Hematopoietic multipotent progenitor cell treated with erythropoietin and hydrocortisone succinate and interleukin-3 and kit ligand, for 8 days (in vitro differentiated cells): Measurements from ENCODE around the gene SAT2.
"Not testable (repeated sequence)": the region's sequence is repeated elsewhere in the genome, so short reads cannot be mapped to it uniquely, and the experiment has no call there.

Experiments
- DNase-seq: peaks from one replicate; pipeline ENCODE4 v3.0.0-alpha.2; 2015

SAT2 gene

DNA sequence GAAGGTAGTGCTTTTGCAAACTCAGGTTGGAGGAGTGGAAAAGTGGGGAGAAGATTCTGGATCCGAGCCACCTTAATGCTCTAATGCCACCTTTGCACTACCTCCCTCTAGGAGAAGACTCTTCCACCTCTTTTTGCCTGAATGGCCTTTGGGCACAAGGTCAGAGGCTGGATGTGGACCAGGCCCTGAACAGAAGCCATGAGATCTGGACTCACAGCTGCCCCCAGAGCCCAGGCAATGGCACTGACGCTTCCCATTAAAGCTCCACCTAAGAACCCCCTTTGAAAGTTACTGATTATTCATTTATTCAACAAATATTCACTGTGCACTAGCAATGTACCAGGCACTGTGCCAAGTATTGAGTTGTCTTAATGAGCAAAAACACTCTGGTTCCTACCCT, 5.5 kb upstream of the SAT2 start:
- DNase-seq, result peak; percentile 16

DNA sequence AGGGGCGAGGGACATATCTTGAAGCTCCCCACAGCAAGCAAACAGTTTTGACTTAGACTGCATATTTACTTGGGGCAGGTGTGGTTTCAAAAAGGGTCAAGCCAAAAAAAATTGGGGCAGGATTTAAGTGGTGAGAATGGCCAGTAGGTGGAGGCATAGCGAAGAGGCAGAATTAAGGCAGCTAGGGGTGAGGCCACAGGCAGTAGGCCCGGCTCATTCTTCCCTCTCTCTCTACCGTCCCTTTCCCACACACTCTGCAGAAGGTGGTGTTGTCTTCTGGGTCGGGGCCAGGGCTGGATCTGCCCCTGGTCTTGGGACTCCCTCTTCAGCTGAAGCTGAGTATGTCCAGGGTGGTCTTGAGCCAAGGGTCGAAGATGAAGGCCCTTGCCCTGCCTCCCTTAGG, 4.9 kb upstream of the SAT2 start:
- peak; percentile 83 for DNase-seq

DNA sequence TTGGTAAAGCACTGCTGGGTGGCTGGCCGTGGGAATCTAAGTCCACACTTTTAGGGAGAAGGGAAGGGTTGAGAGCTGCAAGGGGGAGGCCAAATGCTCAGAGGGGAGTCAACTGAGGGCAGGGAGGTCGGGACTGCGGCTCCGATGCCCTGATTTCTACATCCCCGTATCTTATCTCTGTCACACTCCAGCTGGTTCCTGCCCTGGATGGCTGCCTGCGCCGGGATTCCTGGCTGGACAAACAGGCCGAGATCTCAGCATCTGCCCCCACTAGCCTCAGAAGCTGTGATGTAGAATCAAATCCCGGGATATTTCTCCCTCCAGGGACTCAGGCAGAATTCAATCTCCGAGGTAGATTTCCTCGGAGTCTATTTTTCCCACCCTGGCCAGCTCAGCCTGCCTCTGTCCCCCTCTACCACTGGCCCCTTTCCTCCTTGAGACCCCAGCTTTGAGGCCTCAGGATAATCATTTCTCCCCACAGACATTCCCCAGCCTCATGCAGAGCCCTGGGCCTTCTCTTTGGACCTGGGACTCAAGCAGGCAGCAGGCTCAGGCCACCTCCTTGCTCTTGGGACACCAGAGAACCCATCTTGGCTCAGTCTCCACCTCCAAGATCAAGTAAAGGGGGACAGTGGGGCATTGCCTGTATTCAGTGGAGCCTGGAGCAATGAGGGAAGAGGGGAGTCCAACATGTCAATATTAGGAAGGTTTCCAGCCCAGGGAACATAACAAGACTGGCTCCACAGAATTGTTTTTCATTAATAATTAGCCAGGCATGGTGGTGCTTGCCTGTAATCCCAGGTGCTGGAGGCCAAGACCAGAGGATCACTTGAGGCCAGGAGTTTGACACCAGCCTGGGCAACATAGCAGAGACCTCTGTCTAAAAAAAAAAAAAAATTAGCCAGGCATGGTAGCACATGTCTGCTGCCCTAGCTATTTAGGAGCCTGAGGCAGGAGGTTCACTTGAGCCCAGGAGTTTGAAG, 4.1 kb upstream of the SAT2 start:
- DNase-seq, result no peak

DNA sequence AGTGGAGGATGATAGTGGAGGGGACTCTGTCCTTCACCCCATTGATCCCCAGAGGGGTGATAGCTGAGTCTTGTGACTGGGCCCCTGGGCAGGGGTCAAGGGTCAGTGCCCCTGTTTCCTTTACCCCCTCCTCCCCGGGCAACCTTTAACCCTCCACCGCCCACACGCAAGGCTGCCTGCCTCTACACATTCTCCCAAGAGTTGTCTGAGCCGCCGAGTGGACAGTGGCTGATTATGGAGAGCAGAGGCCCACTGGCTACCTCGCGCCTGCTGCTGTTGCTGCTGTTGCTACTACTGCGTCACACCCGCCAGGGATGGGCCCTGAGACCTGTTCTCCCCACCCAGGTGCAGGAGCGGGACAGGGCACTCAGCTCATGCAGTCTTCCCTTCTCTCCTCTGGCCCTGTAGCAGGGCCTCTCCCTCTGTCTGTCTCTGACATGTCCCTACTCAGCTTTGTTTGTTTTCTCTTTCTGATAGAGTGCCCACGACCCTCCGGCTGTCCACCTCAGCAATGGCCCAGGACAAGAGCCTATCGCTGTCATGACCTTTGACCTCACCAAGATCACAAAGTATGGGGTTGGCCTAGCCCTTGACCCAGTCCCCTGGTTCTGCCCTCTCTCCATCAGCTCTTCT, 2.4 kb upstream of the SAT2 start, which contains the start of gene SHBG:
Gene SHBG, plus strand, starts transcription at position 197 of the 633 bp plus-strand sequence. Its CDS starts 38 bp downstream, at position 235.
- DNase-seq, result no peak

DNA sequence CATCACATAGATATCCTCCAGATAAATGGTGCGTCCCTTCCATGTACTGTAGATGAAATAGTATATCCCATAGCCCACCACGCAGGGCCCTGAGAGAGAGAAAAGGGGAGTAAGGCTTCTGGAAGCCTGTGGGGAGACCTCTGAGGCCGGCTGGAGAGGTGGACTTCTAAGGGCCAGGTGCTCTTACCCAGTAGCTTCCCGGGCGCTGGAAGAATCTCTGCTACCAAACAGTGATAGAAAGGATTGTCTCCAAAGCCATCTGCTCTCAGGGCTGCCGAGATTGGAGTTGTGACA, 718 bp downstream of the SAT2 start:
- DNase-seq, result peak; percentile 65

DNA sequence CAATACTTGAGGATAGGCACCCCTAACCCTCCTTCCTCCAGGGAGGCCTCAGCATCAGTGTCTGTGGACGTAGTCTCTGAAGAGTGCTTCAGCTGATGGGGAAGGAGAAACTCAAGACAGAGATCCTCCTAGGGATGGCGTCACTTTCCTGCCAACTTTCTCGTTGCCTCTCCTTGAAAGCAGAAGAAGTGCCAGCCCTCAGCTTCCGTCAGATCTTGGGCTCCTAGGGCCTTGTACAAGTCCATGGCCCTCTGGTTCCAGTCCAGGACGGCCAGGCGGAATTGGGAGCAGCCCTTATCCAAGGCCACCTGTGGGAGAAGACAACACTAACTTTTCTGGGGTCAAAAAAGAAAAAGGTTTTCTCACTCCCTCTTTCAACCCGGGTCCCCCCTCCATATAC, 1.3 kb downstream of the SAT2 start:
- no peak for DNase-seq

DNA sequence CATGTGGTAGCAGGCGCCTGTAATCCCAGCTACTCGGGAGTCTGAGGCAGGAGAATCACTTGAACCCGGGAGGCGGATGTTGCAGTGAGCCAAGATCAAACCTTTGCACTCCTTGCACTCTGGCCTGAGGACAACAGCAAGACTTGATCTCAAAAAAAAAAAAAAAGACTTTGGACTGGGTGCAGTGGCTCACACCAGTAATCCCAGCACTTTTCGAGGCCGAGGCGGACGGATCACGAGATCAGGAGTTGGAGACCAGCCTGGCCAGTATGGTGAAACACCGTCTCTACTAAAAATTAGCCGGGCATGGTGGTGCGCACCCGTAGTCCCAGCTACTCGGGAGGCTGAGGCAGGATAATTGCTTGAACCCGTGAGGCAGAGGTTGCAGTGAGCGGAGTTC, 1.9 kb downstream of the SAT2 start:
- not testable (repeated sequence) for DNase-seq

DNA sequence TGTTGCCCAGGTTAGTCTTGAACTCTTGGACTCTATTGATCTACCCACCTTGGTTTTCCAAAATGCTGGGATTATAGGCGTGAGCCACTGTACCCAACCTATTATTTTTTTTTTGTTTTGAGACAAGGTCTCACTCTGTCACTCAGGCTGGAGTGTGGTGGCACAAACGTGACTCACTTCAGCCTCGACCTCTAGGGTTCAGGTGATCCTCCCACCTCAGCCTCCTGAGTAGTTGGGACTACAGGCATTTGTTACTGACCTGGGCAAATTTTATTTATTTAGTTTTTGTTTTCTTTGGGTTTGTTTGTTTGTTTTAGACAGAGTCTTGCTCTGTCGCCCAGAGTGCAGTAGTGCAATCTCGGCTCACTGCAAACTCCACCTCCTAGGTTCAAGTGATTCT, 4.0 kb downstream of the SAT2 start:
- no peak for DNase-seq

DNA sequence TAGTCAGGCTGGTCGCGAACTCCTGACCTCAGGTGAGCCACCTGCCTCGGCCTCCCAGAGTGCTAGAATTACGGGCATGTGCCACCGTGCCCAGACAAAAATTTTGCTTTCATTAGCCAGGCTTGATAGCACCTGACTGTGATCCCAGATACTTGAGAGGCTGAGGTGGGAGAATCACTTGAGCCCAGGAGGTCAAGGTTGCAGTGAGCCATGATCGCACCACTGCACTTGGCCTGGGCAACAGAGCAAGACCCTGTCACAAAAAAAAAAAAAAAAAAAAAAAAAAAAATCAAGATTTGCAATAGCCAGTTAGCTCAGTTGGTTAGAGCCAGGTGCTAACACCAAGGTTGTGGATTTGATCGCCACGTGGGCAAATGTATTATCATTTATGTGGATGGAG, 6.8 kb downstream of the SAT2 start:
- DNase-seq, result no peak

DNA sequence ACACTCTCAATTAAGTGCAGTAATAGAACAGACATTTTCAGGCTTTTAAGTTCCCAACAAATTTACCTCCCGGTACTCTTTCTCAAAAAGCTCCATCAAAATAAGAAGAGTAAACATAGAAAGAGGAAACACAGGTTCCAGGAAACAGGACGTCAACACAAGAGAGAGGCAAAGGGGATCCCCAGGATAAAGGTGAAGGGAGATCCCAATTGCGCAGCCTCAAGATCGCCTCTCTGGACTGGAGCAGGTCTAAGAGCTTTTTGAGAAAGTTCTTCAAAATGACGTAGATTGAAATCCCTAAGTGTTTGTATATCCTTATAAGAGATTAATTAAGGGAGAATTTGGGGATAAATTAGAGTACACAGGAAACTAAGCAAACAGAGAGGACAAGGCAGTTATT, 9.0 kb downstream of the SAT2 start:
- no peak for DNase-seq

DNA sequence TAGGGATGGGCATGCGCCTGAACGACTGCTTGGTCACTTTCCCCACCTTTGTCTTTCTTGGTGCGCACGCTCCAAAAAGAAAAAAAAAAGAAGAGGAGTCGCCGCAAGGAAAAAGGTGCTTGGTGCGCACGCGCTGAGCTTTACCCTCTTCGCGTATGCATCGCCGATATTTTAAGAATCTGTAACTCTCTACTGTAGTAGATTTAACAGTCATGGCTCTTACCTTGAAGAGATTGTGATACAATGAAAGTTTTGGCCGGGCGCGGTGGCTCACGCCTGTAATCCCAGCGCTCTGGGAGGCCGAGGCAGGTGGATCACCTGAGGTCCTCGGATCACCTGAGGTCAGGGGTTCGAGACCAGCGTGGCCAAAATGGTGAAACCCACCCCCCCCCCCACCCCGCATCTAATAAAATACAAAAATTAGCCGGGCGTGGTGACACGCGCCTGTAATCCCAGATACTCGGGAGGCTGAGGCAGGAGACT, 12.3 kb downstream of the SAT2 start:
- no peak for DNase-seq

DNA sequence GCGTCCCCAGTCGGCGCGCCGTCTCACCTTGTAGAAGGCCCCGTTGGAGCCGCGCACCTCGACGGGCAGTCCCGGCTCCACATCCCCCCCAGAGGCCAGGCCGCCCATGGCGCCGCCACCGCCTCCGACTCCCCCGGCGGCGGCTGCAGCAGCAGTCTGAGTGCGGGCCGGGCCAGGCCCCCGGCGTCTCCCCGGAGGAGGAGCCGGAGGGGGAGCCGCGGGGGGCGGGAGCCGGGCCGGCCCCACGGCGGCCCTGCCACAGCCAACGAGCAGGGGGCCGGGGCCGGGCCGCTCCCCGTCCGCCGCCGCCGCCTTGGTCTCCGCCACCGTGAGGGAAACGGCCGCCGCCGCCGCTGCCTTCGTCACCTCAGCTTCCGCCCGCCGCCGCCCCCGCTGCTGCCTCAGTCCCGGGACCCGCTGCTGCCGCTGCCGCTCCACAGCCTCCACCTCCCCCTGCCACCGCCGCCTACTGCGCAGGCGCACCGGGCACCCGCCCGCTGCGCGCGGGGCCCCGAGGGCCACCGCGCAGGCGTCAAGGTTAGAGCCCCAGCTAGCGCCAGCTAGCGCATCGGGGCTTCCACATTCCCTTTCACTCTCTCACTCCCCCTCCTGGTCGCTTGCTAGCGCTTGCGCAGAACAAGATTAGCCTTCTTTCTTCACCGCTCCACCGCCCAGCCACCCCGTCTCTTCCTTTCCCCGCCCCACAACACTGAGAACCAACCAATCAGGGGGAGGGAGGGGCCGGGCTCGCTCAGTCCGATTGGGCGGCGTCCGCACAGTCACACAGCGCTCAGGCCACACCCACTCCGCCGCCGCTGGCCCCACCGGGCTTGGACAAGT, 13.0 kb downstream of the SAT2 start, which contains the start of gene FXR2:
Gene FXR2, minus strand, starts transcription at position 473 of the 840 bp plus-strand sequence. Its CDS starts 365 bp downstream, at position 108.
- DNase-seq, result peak; percentile 100

DNA sequence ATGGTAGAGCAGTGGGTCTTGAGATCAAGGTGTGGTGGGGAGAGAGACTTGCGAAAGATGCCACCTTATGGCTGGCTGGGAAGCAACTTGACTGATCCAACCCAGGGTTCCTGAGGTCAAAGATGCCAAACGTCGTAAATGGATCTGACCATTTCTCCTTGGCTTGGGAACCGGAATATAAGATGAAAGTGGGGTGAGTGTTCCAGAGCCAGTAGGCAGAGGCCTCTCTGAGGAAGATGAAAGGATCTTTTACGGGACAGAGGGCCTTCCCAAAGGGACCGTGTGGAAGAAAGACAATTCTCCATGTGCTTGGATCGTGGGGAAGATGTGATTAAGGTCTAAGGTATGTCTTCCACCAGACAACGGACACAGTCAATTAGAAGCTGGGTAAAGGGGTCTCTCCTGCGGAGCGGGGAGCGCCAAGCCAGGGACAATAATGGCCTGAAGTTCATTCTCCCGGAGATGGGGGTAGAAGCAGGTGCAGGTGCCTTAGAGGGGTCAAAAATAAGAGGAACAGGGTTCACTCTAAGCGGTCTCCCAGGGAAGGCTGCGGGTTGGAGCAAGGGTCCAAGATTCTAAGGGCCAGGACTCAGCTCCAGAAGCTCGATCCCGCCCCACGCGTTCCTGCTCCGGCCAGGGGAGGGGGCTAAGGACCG, 13.7 kb downstream of the SAT2 start:
- DNase-seq, result no peak

DNA sequence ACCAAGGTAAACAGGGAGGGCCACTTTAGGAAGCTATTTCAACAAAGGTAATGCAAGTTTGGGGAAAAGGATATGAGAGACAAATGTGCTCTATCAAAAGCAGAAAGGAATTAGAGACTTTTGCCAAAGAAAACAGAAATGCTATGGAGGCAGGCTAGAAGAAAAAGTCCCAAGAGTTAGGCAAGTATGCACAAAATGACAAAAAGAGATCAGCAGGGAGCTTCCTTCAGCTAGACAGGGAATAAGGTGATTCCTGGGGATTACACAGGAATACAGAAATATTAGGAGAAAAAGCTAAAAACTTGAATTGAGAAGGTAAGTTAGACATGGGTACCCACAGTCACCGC, 15.4 kb downstream of the SAT2 start:
- DNase-seq, result no peak

DNA sequence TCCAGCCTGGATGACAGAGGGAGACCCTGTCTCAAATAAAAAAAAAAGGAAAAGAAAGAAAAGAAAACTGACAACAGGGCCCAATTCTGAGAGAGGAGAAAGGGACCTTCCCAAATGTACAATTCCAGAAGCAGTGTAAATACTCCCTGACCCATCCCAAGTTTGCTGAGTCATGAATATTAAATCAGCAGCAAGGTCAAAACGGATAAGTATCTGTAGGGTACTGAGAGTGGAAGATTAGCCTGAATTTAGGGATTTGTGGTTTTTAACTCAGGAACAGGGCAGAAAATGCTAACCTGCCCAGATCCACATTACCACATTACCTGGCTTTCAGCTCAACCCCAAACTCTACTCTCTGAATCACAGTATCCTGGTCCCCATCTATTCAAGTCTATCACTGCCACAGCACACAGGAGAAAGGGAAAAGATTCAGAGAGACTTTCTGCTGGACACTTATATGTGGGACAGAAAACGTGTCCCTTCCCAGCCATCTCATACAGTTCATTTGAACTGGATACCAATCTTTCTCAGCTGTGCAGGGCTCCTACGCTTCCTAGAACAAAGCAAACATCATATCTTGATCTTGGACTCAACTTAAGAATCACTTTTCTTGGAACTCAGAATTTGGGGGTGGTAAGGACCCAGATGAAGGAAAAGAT, 15.9 kb downstream of the SAT2 start:
- DNase-seq, result no peak

DNA sequence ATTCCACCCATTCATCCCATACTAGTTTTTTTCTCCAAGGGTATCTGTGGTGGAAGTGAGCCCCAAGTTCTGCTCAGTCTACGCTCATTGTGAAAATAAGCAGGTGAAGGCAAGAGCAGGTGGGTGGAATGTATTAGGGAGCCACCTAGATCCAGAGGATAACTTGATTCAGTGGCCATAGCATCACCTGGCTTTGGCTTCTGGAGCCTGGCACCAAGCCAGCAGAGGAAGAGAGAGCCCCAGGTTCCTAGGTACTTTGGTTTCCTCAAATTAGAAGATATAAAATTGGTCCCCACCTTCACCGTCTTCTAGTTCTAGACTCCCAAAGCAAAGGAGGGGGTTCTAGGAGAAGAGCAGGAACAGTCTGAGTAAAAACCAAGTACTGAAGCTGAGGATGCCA, 17.0 kb downstream of the SAT2 start:
- no peak for DNase-seq

DNA sequence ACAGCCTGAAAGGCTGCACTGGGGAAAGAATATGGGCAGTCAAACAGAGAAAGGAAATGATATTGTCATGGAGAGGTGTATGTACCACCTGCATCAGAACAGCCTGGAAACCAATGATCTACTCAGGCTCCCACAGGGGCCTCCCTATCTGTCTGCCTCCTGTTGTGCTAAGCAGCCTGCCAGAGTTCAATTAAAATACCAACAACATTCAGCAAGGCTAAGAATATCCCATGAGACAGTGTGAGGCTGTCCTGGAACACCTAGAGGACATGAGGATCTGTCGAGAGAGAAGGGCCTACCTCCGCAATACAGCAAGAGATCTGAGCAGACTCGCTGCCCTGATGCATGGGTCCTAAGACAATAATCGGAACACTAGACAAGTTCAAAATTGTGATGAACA, 21.3 kb downstream of the SAT2 start:
- DNase-seq, result no peak

DNA sequence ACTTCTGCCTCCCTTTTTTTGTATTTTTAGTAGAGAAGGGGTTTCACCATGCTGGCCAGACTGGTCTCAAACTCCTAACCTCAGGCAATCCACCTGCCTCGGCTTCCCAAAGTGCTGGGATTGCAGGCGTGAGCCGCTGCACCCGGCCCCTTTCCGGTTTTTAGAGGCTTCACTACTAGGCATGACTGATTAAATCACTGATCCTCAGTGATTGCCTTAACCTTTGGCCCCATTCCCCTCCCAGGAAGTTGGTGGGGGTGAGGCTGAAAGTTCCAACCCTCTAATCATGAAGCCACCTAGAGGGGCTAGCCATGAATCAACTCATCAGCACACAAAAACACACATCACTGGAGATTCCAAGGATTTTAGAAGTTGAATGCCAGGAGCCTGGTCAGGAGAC, 30.1 kb downstream of the SAT2 start:
- DNase-seq, result not testable (repeated sequence)

DNA sequence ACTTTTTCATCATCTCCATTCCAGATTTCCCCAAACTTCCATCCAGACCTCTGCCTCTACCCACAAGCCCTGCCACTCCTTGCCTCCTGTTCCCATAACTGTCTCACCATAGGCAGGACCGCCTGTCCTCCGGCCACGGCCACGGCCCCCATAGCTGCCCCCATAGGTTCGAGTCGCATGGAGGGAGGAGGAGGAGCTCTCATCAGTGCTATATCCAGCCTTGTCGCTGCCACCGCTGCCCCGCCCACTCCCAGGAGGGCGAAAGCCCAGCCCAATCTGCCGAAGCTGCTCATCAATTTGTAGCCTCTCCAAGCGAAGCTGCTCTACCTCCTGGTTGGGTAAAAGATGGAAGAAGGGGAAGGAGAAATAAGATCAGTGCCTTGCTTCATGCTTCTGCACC, 34.3 kb downstream of the SAT2 start:
- DNase-seq, result no peak

DNA sequence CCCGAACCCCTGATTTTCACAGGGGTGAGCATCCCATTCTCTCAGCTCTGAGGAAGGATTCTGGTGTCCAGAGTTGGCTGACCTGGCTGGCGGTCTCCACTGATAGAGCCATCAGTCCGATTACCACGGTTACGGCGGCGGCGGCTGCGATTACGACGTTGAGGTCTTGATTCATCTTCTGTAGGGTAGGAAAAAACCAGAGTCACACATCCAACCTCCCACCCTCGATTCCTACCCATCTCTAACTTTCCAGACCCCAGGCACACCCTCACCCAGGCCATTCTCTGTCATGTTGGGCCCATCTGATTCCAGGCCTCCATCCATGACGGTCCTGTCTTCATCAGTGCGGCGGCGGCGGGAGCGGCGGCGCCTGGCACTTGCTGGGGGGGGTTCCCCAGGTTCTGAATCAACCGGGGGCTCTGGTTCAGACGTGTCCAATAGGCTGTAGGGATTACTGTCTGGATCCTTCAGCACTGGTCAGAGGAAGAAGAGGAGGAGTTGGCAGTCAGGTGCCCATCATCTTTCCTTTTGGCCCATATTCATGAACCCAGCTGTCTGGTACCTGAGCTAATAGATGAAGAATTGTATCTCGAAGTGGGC, 35.1 kb downstream of the SAT2 start:
- DNase-seq, result no peak

DNA sequence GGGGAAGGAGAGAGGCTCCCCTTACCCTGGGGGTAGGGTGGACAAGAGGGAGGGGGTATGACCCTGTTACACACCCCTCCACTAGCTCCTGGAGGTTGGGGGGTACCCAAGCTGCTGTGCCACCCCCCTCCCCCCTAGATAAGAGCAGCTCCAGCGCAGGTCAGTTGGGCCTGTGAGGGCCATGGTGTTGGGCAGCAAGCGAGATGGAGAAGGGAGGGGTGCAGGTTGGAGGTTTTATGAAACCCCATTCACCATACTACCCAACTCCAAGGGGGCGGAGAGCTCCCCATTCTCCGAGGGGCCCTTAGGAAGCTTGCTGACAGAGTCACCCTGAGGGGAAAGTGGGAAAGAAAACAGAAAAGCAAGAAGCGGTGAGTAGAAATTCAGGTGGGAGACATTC, 36.0 kb downstream of the SAT2 start:
- no peak for DNase-seq

DNA sequence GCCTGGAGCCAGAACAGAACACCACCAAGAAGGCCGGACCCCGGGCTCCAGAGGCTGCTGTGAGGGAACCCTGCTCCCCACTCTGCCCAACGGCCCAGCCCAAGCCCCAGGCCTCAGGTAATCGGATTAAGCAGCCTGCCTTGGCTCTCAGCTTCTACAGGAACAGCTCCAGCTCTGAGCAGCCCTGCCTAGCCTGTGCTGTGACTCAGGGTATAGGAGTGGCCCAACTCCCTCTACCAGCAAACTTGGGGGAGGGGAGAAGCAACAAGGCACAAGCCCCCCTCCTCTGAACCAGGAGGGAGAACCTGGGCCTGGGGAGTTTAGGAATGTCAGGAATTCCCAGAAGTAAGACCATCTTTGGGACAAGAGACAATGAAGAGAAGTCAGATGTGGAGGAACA, 36.9 kb downstream of the SAT2 start:
- no peak for DNase-seq
